Panc1 (cell line): ENCODE measurements around the gene SRSF3. TPM values are rescaled to one million over a fixed set of nuclear protein-coding genes. Genes with fewer than 3 reads are reported as not detected.
"Not testable (repeated sequence)": the region's sequence is repeated elsewhere in the genome, so short reads cannot be mapped to it uniquely, and the experiment has no call there.

Experiments
- ATAC-seq: fragments of 200-7000 bp; cut with Tn5 transposase; 2 replicates; pipeline ENCODE4 v1.9.1; 2020; ENCODE audit warnings: mild to moderate bottlenecking, moderate library complexity
- BruUV-seq: library from RNA; stranded (reverse); fragments of 400-500 nt; replicated peaks from 2 replicates; lab custom pipeline; 2021; lab: Mats Ljungman, UMichigan
- CTCF ChIA-PET: fragments of 300-600 bp; sonication (Branson Sonifier 250); formaldehyde crosslinking; loops from one replicate; lab custom pipeline; 2022; ENCODE audit warnings: antibody characterized with exemption; lab: Charles Lee
- POLR2A ChIA-PET: fragments of 300-600 bp; sonication (Branson Sonifier 250); formaldehyde crosslinking; loops from one replicate; lab custom pipeline; 2022; ENCODE audit warnings: antibody characterized with exemption; lab: Charles Lee
- DNase-seq: peaks from one replicate; pipeline ENCODE4 v3.0.0-alpha.2; 2010; ENCODE audit warnings: low read depth, low spot score
- H3K27ac ChIP-seq: 2 replicates; pipeline ENCODE4 v1.5.1; 2011; ENCODE audit warnings: mild to moderate bottlenecking, low read length, inconsistent platforms
- H3K27me3 ChIP-seq: fragments of 200-500 bp; sonication (Bioruptor generic); 2 replicates; pipeline ENCODE4 v1.6.0; 2014; ENCODE audit warnings: low read length, inconsistent platforms; ENCODE audit not compliant: control insufficient read depth, insufficient read depth
- H3K36me3 ChIP-seq: fragments of 200-500 bp; sonication (Bioruptor generic); 2 replicates; pipeline ENCODE4 v1.5.1; 2014; ENCODE audit warnings: inconsistent platforms, mild to moderate bottlenecking, low read length, moderate library complexity; ENCODE audit not compliant: control insufficient read depth, insufficient read depth
- H3K4me1 ChIP-seq: 2 replicates; pipeline ENCODE4 v1.5.1; 2011; ENCODE audit warnings: inconsistent platforms, mild to moderate bottlenecking, low read length, moderate library complexity; ENCODE audit not compliant: control insufficient read depth, insufficient read depth
- H3K4me3 ChIP-seq, 2 experiments: 2 replicates each; pipeline ENCODE4 v1.5.1; 2011 to 2012; ENCODE audit warnings: low read depth in 2 of 2, low read length in 2 of 2, mild to moderate bottlenecking in 2 of 2, inconsistent platforms in 1 of 2, moderate library complexity in 1 of 2
- H3K9me3 ChIP-seq: fragments of 200-500 bp; sonication (Bioruptor generic); 2 replicates; pipeline ENCODE4 v1.5.1; 2014; ENCODE audit warnings: low read depth, mild to moderate bottlenecking, inconsistent platforms, low read length, moderate library complexity; ENCODE audit not compliant: control insufficient read depth, insufficient read depth
- POLR2AphosphoS5 ChIP-seq: IDR thresholded peaks from 2 replicates; pipeline ENCODE4 v1.6.1; 2012; ENCODE audit warnings: mild to moderate bottlenecking, low read depth, low read length, moderate library complexity
- SIN3A ChIP-seq: IDR thresholded peaks from 2 replicates; pipeline ENCODE4 v1.6.1; 2012; ENCODE audit warnings: low read depth, mild to moderate bottlenecking, low read length, moderate library complexity, borderline replicate concordance; ENCODE audit not compliant: insufficient read depth
- TCF7L2 ChIP-seq: IDR thresholded peaks from 2 replicates; pipeline ENCODE4 v1.6.1; 2011; ENCODE audit warnings: mild to moderate bottlenecking, low read depth, low read length, inconsistent platforms
- in situ Hi-C: cut with HindIII; loops from 2 replicates; pipeline ENCODE4 v1.10.0; 2016; ENCODE audit warnings: low sequenced_read_pairs, low pct_unique_long_range_greater_than_20kb
- intact Hi-C: fragments of 100-400 bp; cut with micrococcal nuclease; formaldehyde crosslinking; loops from one replicate; pipeline ENCODE4 v1.10.0; 2022; ENCODE audit not compliant: unreplicated experiment
- total RNA-seq: library from RNA; stranded (reverse); gene quantifications from one replicate; pipeline ENCODE4 v1.2.1, GENCODE V29; 2021; ENCODE audit not compliant: unreplicated experiment
- TF ChIP-seq, protein P1 (sequence below): fragments of 450-650 bp; IDR thresholded peaks from 2 replicates; pipeline ENCODE4 v1.5.1; 2017; ENCODE audit warnings: mild to moderate bottlenecking
- TF ChIP-seq, protein P2 (sequence below), 2 experiments: IDR thresholded peaks; 2 replicates each; pipeline ENCODE4 v1.6.1; 2011 to 2012; ENCODE audit warnings: low read depth in 2 of 2, control low read depth in 1 of 2, low read length in 1 of 2, mild to moderate bottlenecking in 1 of 2, moderate library complexity in 1 of 2; ENCODE audit not compliant: insufficient read depth in 1 of 2

SRSF3 gene
- total RNA-seq, 1 experiment from 2014 or later, result 356 TPM

- POLR2A ChIA-PET, result interaction anchor here (0.6 kb wide), 2 partner anchors 8 to 16 kb away, joined by 3 to 6 read pairs; no protein-coding TSS in a partner anchor
- Histone ChIP-seq H3K4me3 (no peak overlapping the region), H3K9me3 (no peaks in the 10 kb centered on the region), H3K27me3 (no peaks in the 10 kb centered on the region), H3K36me3 (peaks cover 86% of the 10 kb centered on the region), H3K27ac (no peak overlapping the region), H3K4me1 (peaks cover 67% of the 10 kb centered on the region)
- DNase-seq (no peak), ATAC-seq (no peak)
- TF ChIP-seq POLR2AphosphoS5, result no peak
- TF ChIP-seq, protein P1, sequence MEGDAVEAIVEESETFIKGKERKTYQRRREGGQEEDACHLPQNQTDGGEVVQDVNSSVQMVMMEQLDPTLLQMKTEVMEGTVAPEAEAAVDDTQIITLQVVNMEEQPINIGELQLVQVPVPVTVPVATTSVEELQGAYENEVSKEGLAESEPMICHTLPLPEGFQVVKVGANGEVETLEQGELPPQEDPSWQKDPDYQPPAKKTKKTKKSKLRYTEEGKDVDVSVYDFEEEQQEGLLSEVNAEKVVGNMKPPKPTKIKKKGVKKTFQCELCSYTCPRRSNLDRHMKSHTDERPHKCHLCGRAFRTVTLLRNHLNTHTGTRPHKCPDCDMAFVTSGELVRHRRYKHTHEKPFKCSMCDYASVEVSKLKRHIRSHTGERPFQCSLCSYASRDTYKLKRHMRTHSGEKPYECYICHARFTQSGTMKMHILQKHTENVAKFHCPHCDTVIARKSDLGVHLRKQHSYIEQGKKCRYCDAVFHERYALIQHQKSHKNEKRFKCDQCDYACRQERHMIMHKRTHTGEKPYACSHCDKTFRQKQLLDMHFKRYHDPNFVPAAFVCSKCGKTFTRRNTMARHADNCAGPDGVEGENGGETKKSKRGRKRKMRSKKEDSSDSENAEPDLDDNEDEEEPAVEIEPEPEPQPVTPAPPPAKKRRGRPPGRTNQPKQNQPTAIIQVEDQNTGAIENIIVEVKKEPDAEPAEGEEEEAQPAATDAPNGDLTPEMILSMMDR, result no peak
- TF ChIP-seq, protein P2, sequence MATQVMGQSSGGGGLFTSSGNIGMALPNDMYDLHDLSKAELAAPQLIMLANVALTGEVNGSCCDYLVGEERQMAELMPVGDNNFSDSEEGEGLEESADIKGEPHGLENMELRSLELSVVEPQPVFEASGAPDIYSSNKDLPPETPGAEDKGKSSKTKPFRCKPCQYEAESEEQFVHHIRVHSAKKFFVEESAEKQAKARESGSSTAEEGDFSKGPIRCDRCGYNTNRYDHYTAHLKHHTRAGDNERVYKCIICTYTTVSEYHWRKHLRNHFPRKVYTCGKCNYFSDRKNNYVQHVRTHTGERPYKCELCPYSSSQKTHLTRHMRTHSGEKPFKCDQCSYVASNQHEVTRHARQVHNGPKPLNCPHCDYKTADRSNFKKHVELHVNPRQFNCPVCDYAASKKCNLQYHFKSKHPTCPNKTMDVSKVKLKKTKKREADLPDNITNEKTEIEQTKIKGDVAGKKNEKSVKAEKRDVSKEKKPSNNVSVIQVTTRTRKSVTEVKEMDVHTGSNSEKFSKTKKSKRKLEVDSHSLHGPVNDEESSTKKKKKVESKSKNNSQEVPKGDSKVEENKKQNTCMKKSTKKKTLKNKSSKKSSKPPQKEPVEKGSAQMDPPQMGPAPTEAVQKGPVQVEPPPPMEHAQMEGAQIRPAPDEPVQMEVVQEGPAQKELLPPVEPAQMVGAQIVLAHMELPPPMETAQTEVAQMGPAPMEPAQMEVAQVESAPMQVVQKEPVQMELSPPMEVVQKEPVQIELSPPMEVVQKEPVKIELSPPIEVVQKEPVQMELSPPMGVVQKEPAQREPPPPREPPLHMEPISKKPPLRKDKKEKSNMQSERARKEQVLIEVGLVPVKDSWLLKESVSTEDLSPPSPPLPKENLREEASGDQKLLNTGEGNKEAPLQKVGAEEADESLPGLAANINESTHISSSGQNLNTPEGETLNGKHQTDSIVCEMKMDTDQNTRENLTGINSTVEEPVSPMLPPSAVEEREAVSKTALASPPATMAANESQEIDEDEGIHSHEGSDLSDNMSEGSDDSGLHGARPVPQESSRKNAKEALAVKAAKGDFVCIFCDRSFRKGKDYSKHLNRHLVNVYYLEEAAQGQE (IDR thresholded peaks at IDR 0.05; ENCODE audit: insufficient read depth in 1 of 2, low read depth in 2 of 2, low read length in 1 of 2), result no peak
- TF ChIP-seq SIN3A, result no peak
- TF ChIP-seq TCF7L2, result no peak
- intact Hi-C loops (no loop called here), in situ Hi-C loops (no loop called here)
- no TSS peak for BruUV-seq
- CTCF ChIA-PET, result interaction anchor here (0.7 kb wide), 2 partner anchors 149 to 899 kb away, joined by 5 to 14 read pairs; partner anchors contain the start of gene CCDC167
Observed at GRCh38 chr6:36600564-36601146, 6.5 kb downstream of the SRSF3 start.

DNA sequence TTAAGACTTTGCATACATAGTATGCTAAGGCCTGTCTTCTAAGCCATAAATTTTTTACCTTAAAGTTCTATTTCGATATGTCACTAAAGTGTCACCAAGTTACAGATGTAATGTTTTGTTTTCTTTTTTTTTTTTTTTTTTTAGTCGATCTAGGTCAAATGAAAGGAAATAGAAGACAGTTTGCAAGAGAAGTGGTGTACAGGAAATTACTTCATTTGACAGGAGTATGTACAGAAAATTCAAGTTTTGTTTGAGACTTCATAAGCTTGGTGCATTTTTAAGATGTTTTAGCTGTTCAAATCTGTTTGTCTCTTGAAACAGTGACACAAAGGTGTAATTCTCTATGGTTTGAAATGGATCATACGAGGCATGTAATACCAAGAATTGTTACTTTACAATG, 7.7 kb downstream of the SRSF3 start:
- BruUV-seq, DNase-seq, ATAC-seq, H3K27me3 ChIP-seq, H3K9me3 ChIP-seq, H3K27ac ChIP-seq, POLR2A ChIA-PET, CTCF ChIA-PET, intact Hi-C loops, in situ Hi-C loops, H3K4me3 ChIP-seq: not testable (repeated sequence)
- Histone ChIP-seq H3K4me1 (peaks cover 69% of the 10 kb centered on the region), H3K36me3 (peaks cover 81% of the 10 kb centered on the region)
